Naive thymus-derived CD4-positive, alpha-beta T cell (primary cell): ENCODE results near the gene CDH18. TPM values are rescaled to one million over a fixed set of nuclear protein-coding genes. Genes with fewer than 3 reads are reported as not detected.
"Not testable (repeated sequence)": the region's sequence is repeated elsewhere in the genome, so short reads cannot be mapped to it uniquely, and the experiment has no call there.

ENCODE experiments used
- ATAC-seq: fragments of 150-1000 bp; cut with Tn5 transposase; 2 replicates; pipeline ENCODE4 v1.10.0; 2021; ENCODE audit warnings: mild to moderate bottlenecking, moderate library complexity
- CTCF ChIA-PET: fragments of 350-600 bp; sonication (Branson Sonifier 250); formaldehyde crosslinking; loops from one replicate; lab custom pipeline; 2021; ENCODE audit warnings: antibody characterized with exemption; lab: Charles Lee
- POLR2A ChIA-PET: fragments of 350-600 bp; sonication (Branson Sonifier 250); formaldehyde crosslinking; loops from one replicate; lab custom pipeline; 2021; ENCODE audit warnings: antibody characterized with exemption, inconsistent platforms; lab: Charles Lee
- DNase-seq, 9 donors: peaks; one replicate each; pipeline versions ENCODE4 v3.0.0 to v3.0.0-alpha.2; 2020 to 2022; ENCODE audit warnings: mixed read lengths in 1 of 9
- H3K27ac ChIP-seq: one replicate; pipeline ENCODE4 v1.7.0; 2013; ENCODE audit warnings: mild to moderate bottlenecking, low read depth, low read length, moderate library complexity
- H3K27me3 ChIP-seq, 2 donors: one replicate each; pipeline ENCODE4 v1.7.0; 2013; ENCODE audit warnings: low read length in 2 of 2, mild to moderate bottlenecking in 2 of 2, moderate library complexity in 2 of 2; ENCODE audit not compliant: control insufficient read depth in 2 of 2, insufficient read depth in 2 of 2
- H3K36me3 ChIP-seq, 3 experiments: 1 replicate in 2 of 3; 2 replicates in 1 of 3; pipeline ENCODE4 v1.7.0; 2013; ENCODE audit warnings: low read length in 3 of 3, mild to moderate bottlenecking in 3 of 3, moderate library complexity in 1 of 3; ENCODE audit not compliant: insufficient read depth in 3 of 3, control insufficient read depth in 2 of 3
- H3K4me1 ChIP-seq, 2 donors: one replicate each; pipeline ENCODE4 v1.7.0; 2013; ENCODE audit warnings: low read length in 2 of 2, mild to moderate bottlenecking in 2 of 2, moderate library complexity in 1 of 2; ENCODE audit not compliant: control insufficient read depth in 2 of 2, insufficient read depth in 2 of 2
- H3K4me3 ChIP-seq: 2 replicates; pipeline ENCODE4 v1.7.0; 2013; ENCODE audit warnings: mild to moderate bottlenecking, low read length
- H3K9me3 ChIP-seq, 3 experiments: 1 replicate in 2 of 3; 2 replicates in 1 of 3; pipeline ENCODE4 v1.7.0; 2013; ENCODE audit warnings: low read length in 3 of 3; ENCODE audit not compliant: control insufficient read depth in 2 of 3
- H3K27ac Mint-ChIP-seq, 9 donors: one replicate each; pipeline ENCODE4 v1.8.0; 2020 to 2022; ENCODE audit warnings: mixed read lengths in 9 of 9, mild to moderate bottlenecking in 8 of 9, moderate library complexity in 5 of 9, inconsistent platforms in 2 of 9
- H3K27me3 Mint-ChIP-seq, 5 donors: one replicate each; pipeline ENCODE4 v1.8.0; 2021 to 2022; ENCODE audit warnings: mixed read lengths in 5 of 5, mild to moderate bottlenecking in 1 of 5
- H3K36me3 Mint-ChIP-seq, 5 donors: one replicate each; pipeline ENCODE4 v1.8.0; 2020 to 2022; ENCODE audit warnings: mixed read lengths in 5 of 5, mild to moderate bottlenecking in 3 of 5, inconsistent platforms in 1 of 5
- H3K4me1 Mint-ChIP-seq, 7 donors: one replicate each; pipeline ENCODE4 v1.8.0; 2020 to 2022; ENCODE audit warnings: mixed read lengths in 7 of 7, mild to moderate bottlenecking in 3 of 7, inconsistent platforms in 1 of 7
- H3K4me3 Mint-ChIP-seq, 10 donors: one replicate each; pipeline ENCODE4 v1.8.0; 2020 to 2022; ENCODE audit warnings: mild to moderate bottlenecking in 10 of 10, mixed read lengths in 10 of 10, moderate library complexity in 6 of 10, inconsistent platforms in 2 of 10
- H3K9me3 Mint-ChIP-seq, 11 donors: one replicate each; pipeline ENCODE4 v1.8.0; 2020 to 2022; ENCODE audit warnings: mixed read lengths in 11 of 11, mild to moderate bottlenecking in 4 of 11, inconsistent platforms in 1 of 11, moderate library complexity in 1 of 11
- intact Hi-C, 2 donors: fragments of 100-400 bp; cut with micrococcal nuclease; formaldehyde crosslinking; loops; one replicate each; pipeline ENCODE4 v1.15.1; 2023
- polyA plus RNA-seq, 2 donors: library from polyadenylated mRNA; unstranded; fragments of 300-500 nt; fragmentation: Illumina TruSeq; gene quantifications; one replicate each; pipeline ENCODE4 v1.2.3, GENCODE V29; 2021
- total RNA-seq, 6 experiments: library from RNA in 5 of 6; stranded (reverse) in 5 of 6; gene quantifications; 1 replicate in 5 of 6; 2 replicates in 1 of 6; pipeline ENCODE4 v1.2.3 and lab custom pipeline; 2021 to 2026

The CDH18 gene
- total and polyA plus RNA-seq, 7 experiments from 2014 or later, result not detected

- Histone ChIP-seq H3K9me3 (peaks cover 0 to 3% (median 0%) of the 10 kb centered on the region in 3 experiments), H3K27ac (no peak overlapping the region), H3K4me1 (no peaks in the 10 kb centered on the region), H3K36me3 (no peaks in the 10 kb centered on the region), H3K4me3 (no peak overlapping the region), H3K27me3 (no peaks in the 10 kb centered on the region)
- Mint-ChIP-seq H3K4me3 (no peak overlapping the region), H3K27ac (no peak overlapping the region), H3K36me3 (no peaks in the 10 kb centered on the region), H3K4me1 (no peaks in the 10 kb centered on the region), H3K27me3 (no peaks in the 10 kb centered on the region), H3K9me3 (peaks cover 0 to 29% (median 6%) of the 10 kb centered on the region in 11 donors)
- intact Hi-C loops, result no loop called here
- CTCF ChIA-PET, result no interaction called here
- no peak for DNase-seq
- POLR2A ChIA-PET, result no interaction called here
- no peak for ATAC-seq
Observed at GRCh38 chr5:19790829-19791466, 197.1 kb downstream of the CDH18 start.

DNA sequence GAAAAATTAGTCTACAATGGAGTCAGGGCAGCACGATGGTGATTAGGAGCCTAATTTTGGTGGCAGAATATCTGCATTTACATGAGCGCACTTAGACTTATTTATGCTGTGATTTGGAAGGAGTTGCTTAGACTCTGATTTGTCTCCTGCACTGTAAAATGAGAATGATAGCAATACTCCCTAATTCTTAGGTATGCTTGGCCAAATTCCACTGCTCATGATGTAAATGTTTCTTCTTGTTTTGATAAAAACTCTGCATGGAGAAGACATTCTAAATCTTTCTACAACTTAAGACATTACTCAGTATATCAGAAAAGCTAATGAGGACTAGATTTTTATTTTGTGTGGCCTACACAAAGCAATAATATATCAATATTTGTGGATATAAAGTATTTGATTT lies 205.4 kb downstream of the CDH18 start:
- H3K9me3 ChIP-seq, result peaks cover 0 to 3% (median 0%) of the 10 kb centered on the region in 3 experiments
- H3K36me3 ChIP-seq, result no peaks in the 10 kb centered on the region
- ChIA-PET CTCF (no interaction called here), POLR2A (no interaction called here)
- no peak overlapping the region for H3K27ac Mint-ChIP-seq
- no peak overlapping the region for H3K4me3 Mint-ChIP-seq
- no peak overlapping the region for H3K4me3 ChIP-seq
- H3K9me3 Mint-ChIP-seq, result peaks cover 0 to 18% (median 4%) of the 10 kb centered on the region in 11 donors
- H3K4me1 Mint-ChIP-seq, result no peaks in the 10 kb centered on the region
- no peaks in the 10 kb centered on the region for H3K27me3 Mint-ChIP-seq
- no peak for ATAC-seq
- DNase-seq, result no peak
- H3K4me1 ChIP-seq, result no peaks in the 10 kb centered on the region
- no peaks in the 10 kb centered on the region for H3K27me3 ChIP-seq
- intact Hi-C loops, result no loop called here
- no peak overlapping the region for H3K27ac ChIP-seq
- no peaks in the 10 kb centered on the region for H3K36me3 Mint-ChIP-seq

DNA sequence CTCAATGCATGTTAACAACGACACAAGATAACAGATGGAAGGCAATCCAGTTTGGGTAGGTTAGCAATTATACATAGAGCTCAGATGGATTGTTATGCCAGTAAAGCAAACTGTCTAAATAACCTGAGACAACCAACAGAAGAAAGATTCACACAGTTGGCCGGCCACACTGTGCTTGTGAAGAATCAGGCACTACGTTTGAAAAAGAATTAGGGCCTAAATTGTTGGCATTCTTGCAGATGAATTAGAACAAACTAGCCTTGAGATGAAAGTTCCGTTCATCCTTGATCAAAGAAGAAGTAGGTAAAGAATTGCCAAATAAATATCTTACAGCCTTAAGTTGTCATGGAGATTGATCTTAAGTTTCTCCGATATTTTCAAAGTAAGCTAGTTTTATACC lies 210.6 kb downstream of the CDH18 start:
- no peaks in the 10 kb centered on the region for H3K4me1 Mint-ChIP-seq
- intact Hi-C loops, result no loop called here
- peaks cover 0 to 32% (median 9%) of the 10 kb centered on the region in 11 donors for H3K9me3 Mint-ChIP-seq
- POLR2A ChIA-PET, result no interaction called here
- no peak overlapping the region for H3K27ac ChIP-seq
- CTCF ChIA-PET, result no interaction called here
- H3K36me3 Mint-ChIP-seq, result no peaks in the 10 kb centered on the region
- DNase-seq (no peak), ATAC-seq (no peak)
- H3K27me3 Mint-ChIP-seq, result no peaks in the 10 kb centered on the region
- H3K9me3 ChIP-seq, result no peaks in the 10 kb centered on the region
- H3K36me3 ChIP-seq, result no peaks in the 10 kb centered on the region
- H3K4me3 ChIP-seq, result no peak overlapping the region
- no peak overlapping the region for H3K27ac Mint-ChIP-seq
- H3K4me1 ChIP-seq, result no peaks in the 10 kb centered on the region
- no peaks in the 10 kb centered on the region for H3K27me3 ChIP-seq
- no peak overlapping the region for H3K4me3 Mint-ChIP-seq

GRCh38 chr5:19776886-19777285 lies 211.1 kb downstream of the CDH18 start:
- POLR2A ChIA-PET, H3K4me1 Mint-ChIP-seq, H3K27me3 Mint-ChIP-seq, H3K4me3 ChIP-seq, H3K36me3 Mint-ChIP-seq, H3K27ac ChIP-seq, H3K36me3 ChIP-seq, H3K4me1 ChIP-seq, intact Hi-C loops, ATAC-seq, DNase-seq, H3K9me3 ChIP-seq, CTCF ChIA-PET, H3K27me3 ChIP-seq, H3K27ac Mint-ChIP-seq, H3K4me3 Mint-ChIP-seq: not testable (repeated sequence)
- peaks cover 0 to 32% (median 7%) of the 10 kb centered on the region in 11 donors for H3K9me3 Mint-ChIP-seq

DNA sequence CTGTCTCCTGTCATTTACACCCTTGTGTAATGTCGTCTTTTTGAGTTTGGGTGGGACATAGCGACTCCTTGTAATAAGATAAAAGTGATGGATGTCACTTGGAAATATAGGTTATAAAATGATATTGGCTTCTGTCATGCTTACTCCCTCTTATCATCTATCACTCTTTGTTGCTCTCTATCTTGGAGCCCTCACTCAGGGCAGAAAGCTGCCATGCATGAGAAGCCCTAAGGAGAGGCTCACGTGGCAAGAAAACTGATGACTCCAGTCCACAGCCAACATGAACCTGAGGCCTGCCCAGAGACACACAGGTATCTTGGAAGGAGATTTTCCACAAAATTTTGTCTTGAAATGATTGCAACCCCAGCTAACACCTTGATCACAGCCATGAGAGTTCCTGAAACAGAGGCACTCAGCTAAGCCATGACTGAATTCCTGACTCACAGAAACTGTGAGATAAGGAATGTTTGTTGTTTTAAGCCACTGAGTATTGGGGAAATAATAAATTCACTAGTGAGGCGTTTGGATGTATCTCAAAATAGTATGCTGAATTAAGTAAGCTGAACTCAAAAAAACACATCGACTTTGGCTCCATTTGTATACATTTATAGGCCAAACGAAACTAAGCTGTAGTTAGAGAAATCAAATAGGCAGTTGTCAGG lies 216.7 kb downstream of the CDH18 start:
- H3K4me1 ChIP-seq, result no peaks in the 10 kb centered on the region
- CTCF ChIA-PET, result no interaction called here

GRCh38 chr5:19770396-19770795 lies 217.6 kb downstream of the CDH18 start:
- intact Hi-C loops, result no loop called here
- Histone ChIP-seq H3K36me3 (no peaks in the 10 kb centered on the region), H3K9me3 (no peaks in the 10 kb centered on the region), H3K27ac (no peak overlapping the region), H3K4me3 (no peak overlapping the region), H3K4me1 (no peaks in the 10 kb centered on the region), H3K27me3 (no peaks in the 10 kb centered on the region)
- H3K4me3 Mint-ChIP-seq, result no peak overlapping the region
- H3K27me3 Mint-ChIP-seq, result no peaks in the 10 kb centered on the region
- ChIA-PET POLR2A (no interaction called here), CTCF (no interaction called here)
- no peaks in the 10 kb centered on the region for H3K4me1 Mint-ChIP-seq
- no peak for ATAC-seq
- DNase-seq, result no peak
- H3K27ac Mint-ChIP-seq, result no peak overlapping the region
- H3K36me3 Mint-ChIP-seq, result no peaks in the 10 kb centered on the region
- peaks cover 0 to 33% (median 8%) of the 10 kb centered on the region in 11 donors for H3K9me3 Mint-ChIP-seq

More for the DNA sequence above, 216.7 kb downstream of the CDH18 start:
- POLR2A ChIA-PET, result no interaction called here
- Mint-ChIP-seq H3K9me3 (peaks cover 0 to 39% (median 9%) of the 10 kb centered on the region in 11 donors), H3K27me3 (no peaks in the 10 kb centered on the region), H3K4me3 (no peak overlapping the region), H3K4me1 (no peaks in the 10 kb centered on the region), H3K27ac (no peak overlapping the region), H3K36me3 (no peaks in the 10 kb centered on the region)
- Histone ChIP-seq H3K4me3 (no peak overlapping the region), H3K27ac (no peak overlapping the region), H3K27me3 (no peaks in the 10 kb centered on the region), H3K36me3 (no peaks in the 10 kb centered on the region), H3K9me3 (no peaks in the 10 kb centered on the region)
- intact Hi-C loops, result no loop called here
- ATAC-seq (no peak), DNase-seq (no peak)

DNA sequence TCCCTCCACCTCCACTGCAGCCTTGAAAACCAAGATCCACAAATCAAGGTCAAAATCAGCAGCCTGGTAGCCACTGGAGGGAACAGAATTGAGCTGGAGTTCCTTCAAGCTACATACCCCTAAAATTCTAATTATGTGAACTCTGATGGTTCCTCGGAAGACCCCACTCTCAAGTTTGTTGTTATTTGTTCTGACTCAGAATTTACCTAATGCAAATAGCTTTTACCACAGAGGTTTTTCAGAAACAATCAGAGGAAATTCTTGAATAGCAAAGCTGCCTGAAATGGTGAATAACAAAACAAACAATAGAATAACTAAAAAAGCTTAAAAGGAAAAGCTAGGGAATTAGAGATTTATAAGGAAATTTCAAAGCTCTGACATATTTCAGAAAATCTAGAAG lies 220.0 kb downstream of the CDH18 start:
- H3K4me1 Mint-ChIP-seq, result no peaks in the 10 kb centered on the region
- no peak overlapping the region for H3K27ac Mint-ChIP-seq
- Histone ChIP-seq H3K9me3 (no peaks in the 10 kb centered on the region), H3K4me1 (no peaks in the 10 kb centered on the region), H3K36me3 (no peaks in the 10 kb centered on the region), H3K27ac (no peak overlapping the region), H3K27me3 (no peaks in the 10 kb centered on the region), H3K4me3 (no peak overlapping the region)
- ATAC-seq (no peak), DNase-seq (no peak)
- no peak overlapping the region for H3K4me3 Mint-ChIP-seq
- peaks cover 0 to 4% (median 0%) of the 10 kb centered on the region in 5 donors for H3K36me3 Mint-ChIP-seq
- no peaks in the 10 kb centered on the region for H3K27me3 Mint-ChIP-seq
- H3K9me3 Mint-ChIP-seq, result peaks cover 3 to 23% (median 8%) of the 10 kb centered on the region in 11 donors
- CTCF ChIA-PET, result no interaction called here
- intact Hi-C loops, result no loop called here
- POLR2A ChIA-PET, result interaction anchor here (0.6 kb wide), 1 partner anchor 382 kb away, joined by 4 read pairs; no protein-coding TSS in a partner anchor
